SK-N-SH treated with all-trans-retinoic acid at 6 μM for 48 hours (cell line): Measurements from ENCODE around the gene PLP2.

Experiments used
- ATAC-seq: fragments of 200-7000 bp; cut with Tn5 transposase; 3 replicates; pipeline ENCODE4 v1.9.1; 2020; ENCODE audit warnings: mild to moderate bottlenecking, moderate library complexity
- ARNTL ChIP-seq: fragments of 450-650 bp; formaldehyde crosslinking; IDR thresholded peaks from 2 replicates; pipeline ENCODE4 v1.5.0; 2020; ENCODE audit warnings: low read depth, mild to moderate bottlenecking, moderate library complexity, borderline replicate concordance
- CSDC2 ChIP-seq: fragments of 250-450 bp; sonication (Bioruptor Pico); IDR thresholded peaks from 2 replicates; pipeline ENCODE4 v1.5.0; 2020; ENCODE audit warnings: mild to moderate bottlenecking, moderate library complexity
- CSRNP3 ChIP-seq: fragments of 250-450 bp; sonication (Bioruptor Pico); IDR thresholded peaks from 2 replicates; pipeline ENCODE4 v1.5.1; 2021; ENCODE audit warnings: mild to moderate bottlenecking, moderate library complexity
- ESRRG ChIP-seq: fragments of 250-450 bp; sonication (Bioruptor Pico); IDR thresholded peaks from 2 replicates; pipeline ENCODE4 v1.6.1; 2021; ENCODE audit warnings: mild to moderate bottlenecking
- GLIS3 ChIP-seq: fragments of 250-450 bp; sonication (Bioruptor Pico); IDR thresholded peaks from 2 replicates; pipeline ENCODE4 v1.5.0; 2020; ENCODE audit warnings: mild to moderate bottlenecking, moderate library complexity
- ISL1 ChIP-seq: fragments of 250-450 bp; sonication (Bioruptor Pico); IDR thresholded peaks from 2 replicates; pipeline ENCODE4 v2.1.2; 2022; ENCODE audit warnings: mild to moderate bottlenecking, moderate library complexity
- OSR1 ChIP-seq: fragments of 250-450 bp; sonication (Bioruptor Pico); IDR thresholded peaks from 2 replicates; pipeline ENCODE4 v1.8.0; 2022; ENCODE audit warnings: moderate library complexity, mild to moderate bottlenecking, inconsistent platforms
- PATZ1 ChIP-seq: fragments of 250-450 bp; sonication (Bioruptor Pico); IDR thresholded peaks from 2 replicates; pipeline ENCODE4 v1.8.0; 2020; ENCODE audit warnings: mild to moderate bottlenecking, moderate library complexity, borderline replicate concordance
- POU6F1 ChIP-seq: fragments of 250-450 bp; sonication (Bioruptor Pico); IDR thresholded peaks from 2 replicates; pipeline ENCODE4 v1.8.0; 2021; ENCODE audit warnings: low read depth, mild to moderate bottlenecking, moderate library complexity, borderline replicate concordance
- PPARA ChIP-seq: fragments of 250-450 bp; sonication (Bioruptor Pico); IDR thresholded peaks from 2 replicates; pipeline ENCODE4 v1.5.0; 2020; ENCODE audit warnings: mild to moderate bottlenecking, borderline replicate concordance
- SNAI2 ChIP-seq: fragments of 250-450 bp; sonication (Bioruptor Pico); IDR thresholded peaks from 2 replicates; pipeline ENCODE4 v1.5.0; 2020; ENCODE audit warnings: mild to moderate bottlenecking, moderate library complexity
- TCF4 ChIP-seq: fragments of 250-450 bp; sonication (Bioruptor Pico); IDR thresholded peaks from 2 replicates; pipeline ENCODE4 v1.8.0; 2021; ENCODE audit warnings: mild to moderate bottlenecking, moderate library complexity, borderline replicate concordance
- TOX ChIP-seq: fragments of 250-450 bp; sonication (Bioruptor Pico); IDR thresholded peaks from 2 replicates; pipeline ENCODE4 v1.8.0; 2021; ENCODE audit warnings: mild to moderate bottlenecking, moderate library complexity, borderline replicate concordance
- TSHZ2 ChIP-seq: fragments of 250-450 bp; sonication (Bioruptor Pico); IDR thresholded peaks from 2 replicates; pipeline ENCODE4 v1.5.0; 2020; ENCODE audit warnings: mild to moderate bottlenecking, moderate library complexity
- ZFP3 ChIP-seq: fragments of 250-450 bp; sonication (Bioruptor Pico); IDR thresholded peaks from 2 replicates; pipeline ENCODE4 v1.5.0; 2020; ENCODE audit warnings: mild to moderate bottlenecking, moderate library complexity
- ZFP30 ChIP-seq: fragments of 450-650 bp; formaldehyde crosslinking; IDR thresholded peaks from 2 replicates; pipeline ENCODE4 v1.5.0; 2022; ENCODE audit warnings: mild to moderate bottlenecking, moderate library complexity
- ZNF565 ChIP-seq: fragments of 450-650 bp; formaldehyde crosslinking; conservative IDR thresholded peaks from 2 replicates; pipeline ENCODE4 v1.5.0; 2020; ENCODE audit warnings: low read depth, mild to moderate bottlenecking, moderate library complexity
- ZNF70 ChIP-seq: fragments of 450-650 bp; formaldehyde crosslinking; IDR thresholded peaks from 2 replicates; pipeline ENCODE4 v1.5.0; 2020; ENCODE audit warnings: mild to moderate bottlenecking, moderate library complexity
- ZNF8 ChIP-seq: fragments of 450-650 bp; formaldehyde crosslinking; IDR thresholded peaks from 2 replicates; pipeline ENCODE4 v1.5.0; 2020; ENCODE audit warnings: mild to moderate bottlenecking, moderate library complexity

The PLP2 gene

GRCh38 chrX:49153467-49153866, 18.2 kb upstream of the PLP2 start:
- no peak for TF ChIP-seq CSRNP3 (CRISPR knock-in tag)
- no peak for TF ChIP-seq TCF4 (CRISPR knock-in tag)
- TF ChIP-seq ZNF565 (CRISPR knock-in tag) = no peak
- TF ChIP-seq POU6F1 (CRISPR knock-in tag) = no peak
- TF ChIP-seq GLIS3 = no peak
- TF ChIP-seq PPARA = no peak
- no peak for TF ChIP-seq ZNF8 (CRISPR knock-in tag)
- TF ChIP-seq ARNTL (CRISPR knock-in tag) = no peak
- TF ChIP-seq ISL1 (CRISPR knock-in tag) = no peak
- no peak for ATAC-seq

- TF ChIP-seq ZNF565 (CRISPR knock-in tag) (no peak), OSR1 (CRISPR knock-in tag) (no peak), ZFP3 (no peak), ESRRG (CRISPR knock-in tag) (no peak), TOX (CRISPR knock-in tag) (no peak), POU6F1 (CRISPR knock-in tag) (no peak), ZNF70 (CRISPR knock-in tag) (no peak), PATZ1 (CRISPR knock-in tag) (no peak), TSHZ2 (CRISPR knock-in tag) (no peak), ZFP30 (CRISPR knock-in tag) (no peak), CSDC2 (CRISPR knock-in tag) (no peak), ZNF8 (CRISPR knock-in tag) (no peak), SNAI2 (CRISPR knock-in tag) (no peak), TCF4 (CRISPR knock-in tag) (no peak)
- peak; percentile 34 for ATAC-seq
Measured at GRCh38 chrX:49155243-49155899, 16.3 kb upstream of the PLP2 start.
